ENCODE measurements around the gene ITGB3BP. TPM values are rescaled to one million over a fixed set of nuclear protein-coding genes. Genes with fewer than 3 reads are reported as not detected.
"Not testable (repeated sequence)": the region's sequence is repeated elsewhere in the genome, so short reads cannot be mapped to it uniquely, and the experiment has no call there.

ITGB3BP gene
- total and polyA plus RNA-seq, 2 of the 4 experiments (the other 2 are of a cell fraction): 8.1 to 11.9 TPM

DNA sequence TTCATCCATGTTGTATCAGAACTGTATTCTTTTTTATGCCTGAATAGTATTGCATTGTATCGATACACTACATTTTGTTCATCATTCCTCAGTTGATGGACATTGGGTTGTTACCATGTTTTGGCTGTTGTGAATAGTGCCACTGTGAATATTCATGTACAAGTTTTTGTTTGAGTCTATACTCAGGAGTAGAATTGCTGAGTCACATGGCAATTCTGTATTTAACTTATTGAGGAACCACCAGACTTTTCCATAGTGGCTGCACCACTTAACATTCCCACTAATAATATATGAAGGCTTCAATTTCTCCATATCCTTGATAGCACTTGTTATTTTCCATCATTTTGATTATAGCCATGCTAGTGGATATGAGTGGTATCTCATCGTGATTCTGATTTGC, 99.4 kb downstream of the ITGB3BP start:
- Histone ChIP-seq H3K9me3 (ENCODE audit: control insufficient read depth, insufficient read depth, low read length) (no peaks in the 10 kb centered on the region), H3K18ac (ENCODE audit: low read depth, low read length) (no peak overlapping the region), H3K4ac (ENCODE audit: low read depth, low read length) (no peak overlapping the region), H2AK9ac (replicated peaks; ENCODE audit: low read depth, low read length, poor library complexity) (no peak overlapping the region), H3K14ac (replicated peaks; ENCODE audit: low read depth, low read length) (no peak overlapping the region), H3K56ac (ENCODE audit: extremely low read depth, insufficient read depth, low read length) (no peak overlapping the region), H3K9me1 (ENCODE audit: insufficient read depth, low read length) (no peaks in the 10 kb centered on the region), H3K79me1 (ENCODE audit: low read depth in 1 of 2, low read length in 2 of 2) (no peaks in the 10 kb centered on the region), H2AFZ (replicated peaks; ENCODE audit: low read length, poor library complexity) (no peak overlapping the region), H3K4me3 (ENCODE audit: insufficient read depth, low read depth, low read length) (no peak overlapping the region), H3K4me2 (ENCODE audit: low read depth, low read length) (no peak overlapping the region), H2AK5ac (ENCODE audit: low read depth, low read length) (no peak overlapping the region), H2BK15ac (ENCODE audit: low read depth, low read length) (no peak overlapping the region), H4K8ac (ENCODE audit: low read depth in 2 of 2, low read length in 2 of 2) (no peak overlapping the region), H2BK20ac (ENCODE audit: low read depth, low read length) (no peak overlapping the region), H3K4me1 (ENCODE audit: control insufficient read depth, insufficient read depth, low read length) (no peaks in the 10 kb centered on the region), H3K23ac (ENCODE audit: low read depth, low read length) (no peak overlapping the region), H3K9ac (ENCODE audit: low read depth, low read length) (no peak overlapping the region), H4K20me1 (ENCODE audit: insufficient read depth, low read length) (no peaks in the 10 kb centered on the region), H4K5ac (ENCODE audit: low read depth, low read length) (no peak overlapping the region), H3K27ac (ENCODE audit: insufficient read depth, low read length) (no peak overlapping the region), H4K91ac (ENCODE audit: insufficient read depth, low read depth, low read length) (no peak overlapping the region), H2BK120ac (ENCODE audit: low read depth, low read length) (no peak overlapping the region), H3K27me3 (ENCODE audit: control insufficient read depth, insufficient read depth, low read length) (no peaks in the 10 kb centered on the region), H3K36me3 (ENCODE audit: control insufficient read depth, insufficient read depth, low read length) (0 out of 2 replicates have a peak, but pooled peaks cover 2% of the 10 kb centered on the region), H2BK5ac (ENCODE audit: low read depth, low read length, poor library complexity, severe bottlenecking) (no peak overlapping the region)
- BruUV-seq (replicated peaks): no TSS peak
- no peak for TF ChIP-seq POLR2A (IDR thresholded peaks at IDR 0.05; ENCODE audit: low read depth, low read length)
- TF ChIP-seq NFE2L2 (IDR thresholded peaks at IDR 0.05; ENCODE audit: low read depth, low read length): peak; percentile 62
- no CpG with 5 or more reads among the region's 2 CpGs for WGBS, 2 experiments (ENCODE audit: extremely low coverage in 2 of 2, insufficient read length in 1 of 2)
- DNase-seq (no peak), ATAC-seq (ENCODE audit: low read depth) (no peak)
- intact Hi-C loops (cut with micrococcal nuclease): no loop called here
- in situ Hi-C loops (cut with MboI; ENCODE audit: low sequenced_read_pairs): no loop called here
- ChIA-PET POLR2A (ENCODE audit: unreplicated experiment) (no interaction called here), CTCF (no interaction called here)
- dilution Hi-C loops (cut with HindIII; ENCODE audit: low sequenced_read_pairs, unreplicated experiment): no loop called here

DNA sequence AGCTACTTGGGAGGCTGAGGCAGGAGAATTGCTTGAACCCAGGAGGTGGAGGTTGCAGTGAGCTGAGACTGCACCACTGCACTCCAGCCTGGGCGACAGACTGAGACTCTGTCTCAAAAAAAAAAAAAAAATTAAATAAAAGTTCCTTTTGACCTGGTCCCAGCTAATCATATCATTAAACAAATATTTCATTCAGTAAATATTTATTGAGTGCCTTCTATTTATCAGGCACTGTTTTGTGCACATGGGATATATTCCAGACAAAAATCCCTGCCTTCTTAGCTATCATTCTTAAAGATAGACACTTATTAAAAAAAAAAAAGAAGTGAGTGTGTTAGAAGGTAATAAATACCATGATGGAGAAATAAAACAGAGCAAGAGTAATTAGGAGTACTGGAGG, 102.3 kb downstream of the ITGB3BP start:
- DNase-seq; POLR2A ChIA-PET (ENCODE audit: unreplicated experiment); H4K5ac ChIP-seq (ENCODE audit: low read depth, low read length); H3K56ac ChIP-seq (ENCODE audit: extremely low read depth, insufficient read depth, low read length); H3K9me1 ChIP-seq (ENCODE audit: insufficient read depth, low read length); H3K79me1 ChIP-seq (ENCODE audit: low read depth in 1 of 2, low read length in 2 of 2); H2BK120ac ChIP-seq (ENCODE audit: low read depth, low read length); H3K27me3 ChIP-seq (ENCODE audit: control insufficient read depth, insufficient read depth, low read length); H2AK9ac ChIP-seq (replicated peaks; ENCODE audit: low read depth, low read length, poor library complexity); H3K4me3 ChIP-seq (ENCODE audit: insufficient read depth, low read depth, low read length); H3K27ac ChIP-seq (ENCODE audit: insufficient read depth, low read length); H2AFZ ChIP-seq (replicated peaks; ENCODE audit: low read length, poor library complexity); H4K91ac ChIP-seq (ENCODE audit: insufficient read depth, low read depth, low read length); H4K20me1 ChIP-seq (ENCODE audit: insufficient read depth, low read length); H3K4me2 ChIP-seq (ENCODE audit: low read depth, low read length); H3K18ac ChIP-seq (ENCODE audit: low read depth, low read length); H3K4ac ChIP-seq (ENCODE audit: low read depth, low read length); H3K9ac ChIP-seq (ENCODE audit: low read depth, low read length); H3K23ac ChIP-seq (ENCODE audit: low read depth, low read length); BruUV-seq (replicated peaks); H3K14ac ChIP-seq (replicated peaks; ENCODE audit: low read depth, low read length); H2BK5ac ChIP-seq (ENCODE audit: low read depth, low read length, poor library complexity, severe bottlenecking); ATAC-seq (ENCODE audit: low read depth); H3K4me1 ChIP-seq (ENCODE audit: control insufficient read depth, insufficient read depth, low read length); H3K9me3 ChIP-seq (ENCODE audit: control insufficient read depth, insufficient read depth, low read length); H2AK5ac ChIP-seq (ENCODE audit: low read depth, low read length); CTCF ChIA-PET; H3K36me3 ChIP-seq (ENCODE audit: control insufficient read depth, insufficient read depth, low read length); in situ Hi-C loops (cut with MboI; ENCODE audit: low sequenced_read_pairs); intact Hi-C loops (cut with micrococcal nuclease); H4K8ac ChIP-seq (ENCODE audit: low read depth in 2 of 2, low read length in 2 of 2); dilution Hi-C loops (cut with HindIII; ENCODE audit: low sequenced_read_pairs, unreplicated experiment); H2BK20ac ChIP-seq (ENCODE audit: low read depth, low read length); H2BK15ac ChIP-seq (ENCODE audit: low read depth, low read length): not testable (repeated sequence)
- no CpG with 5 or more reads among the region's 1 CpG for WGBS, 2 experiments (ENCODE audit: extremely low coverage in 2 of 2, insufficient read length in 1 of 2)
